Tibial artery (tissue), 4 donors: ENCODE measurements around the gene LOC101059915.

Experiments
- DNase-seq, 2 donors: peaks; one replicate each; pipeline ENCODE4 v3.0.0-alpha.2; 2019
- H3K27ac ChIP-seq, 2 donors: fragments of 200-600 bp; sonication (generic) in 1 of 2; 1 replicate in 1 of 2; 2 replicates in 1 of 2; pipeline ENCODE4 v1.5.1; 2018 to 2019; ENCODE audit warnings: mild to moderate bottlenecking in 1 of 2
- H3K27me3 ChIP-seq, 2 donors: fragments of 200-600 bp; sonication (generic) in 1 of 2; one replicate each; pipeline versions ENCODE4 v1.5.1 to v1.6.0; 2016 to 2019
- H3K36me3 ChIP-seq, 3 donors: fragments of 200-600 bp; sonication (generic) in 2 of 3; one replicate each; pipeline ENCODE4 v1.5.1; 2016 to 2019; ENCODE audit warnings: mild to moderate bottlenecking in 2 of 3
- H3K4me1 ChIP-seq, 4 donors: fragments of 200-600 bp; sonication (generic) in 2 of 4; 1 replicate in 3 of 4; 2 replicates in 1 of 4; pipeline ENCODE4 v1.5.1; 2016 to 2019
- H3K4me3 ChIP-seq, 2 donors: fragments of 200-600 bp; sonication (generic) in 1 of 2; 1 replicate in 1 of 2; 2 replicates in 1 of 2; pipeline ENCODE4 v1.5.1; 2018 to 2019; ENCODE audit warnings: mild to moderate bottlenecking in 2 of 2
- H3K9me3 ChIP-seq, 3 donors: fragments of 200-600 bp; sonication (generic) in 1 of 3; one replicate each; pipeline ENCODE4 v1.5.1; 2016 to 2019
- intact Hi-C: fragments of 100-400 bp; cut with DNase I; formaldehyde crosslinking; loops from one replicate; pipeline ENCODE4 v1.15.0; 2023; ENCODE audit warnings: low total_unique reads
- TF ChIP-seq, protein P1 (sequence below), 2 experiments: fragments of 200-600 bp in 1 of 2; fragments of 450-650 bp in 1 of 2; IDR thresholded peaks; one replicate each; pipeline ENCODE4 v1.5.1; 2017 to 2019; ENCODE audit warnings: antibody characterized with exemption in 2 of 2, mild to moderate bottlenecking in 1 of 2, moderate library complexity in 1 of 2

The LOC101059915 gene

DNA sequence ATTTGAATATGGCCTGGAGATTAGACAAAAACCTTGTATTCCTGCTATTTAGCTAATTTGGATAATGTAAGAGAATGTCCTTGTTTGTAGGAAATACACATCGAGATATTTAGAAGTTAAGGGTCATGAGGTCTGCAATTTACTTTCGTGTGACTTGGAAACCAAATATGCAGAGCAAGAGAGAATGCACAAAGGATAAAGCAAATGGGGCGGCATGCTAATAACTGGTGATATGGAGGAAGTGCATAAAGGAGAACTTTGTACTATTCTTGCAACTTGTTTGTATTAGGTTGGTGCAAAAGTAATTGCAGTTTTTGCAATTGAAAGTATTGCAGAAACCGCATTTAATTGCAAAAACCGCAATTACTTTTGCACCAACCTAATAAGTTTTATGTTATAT is 41.9 kb upstream of the LOC101059915 start:
- Histone ChIP-seq H3K4me3 (no peak overlapping the region), H3K9me3 (no peaks in the 10 kb centered on the region), H3K27ac (no peak overlapping the region), H3K27me3 (no peaks in the 10 kb centered on the region), H3K36me3 (no peaks in the 10 kb centered on the region), H3K4me1 (peaks cover 0 to 20% (median 8%) of the 10 kb centered on the region in 4 donors)
- intact Hi-C loops: no loop called here
- TF ChIP-seq, protein P1, sequence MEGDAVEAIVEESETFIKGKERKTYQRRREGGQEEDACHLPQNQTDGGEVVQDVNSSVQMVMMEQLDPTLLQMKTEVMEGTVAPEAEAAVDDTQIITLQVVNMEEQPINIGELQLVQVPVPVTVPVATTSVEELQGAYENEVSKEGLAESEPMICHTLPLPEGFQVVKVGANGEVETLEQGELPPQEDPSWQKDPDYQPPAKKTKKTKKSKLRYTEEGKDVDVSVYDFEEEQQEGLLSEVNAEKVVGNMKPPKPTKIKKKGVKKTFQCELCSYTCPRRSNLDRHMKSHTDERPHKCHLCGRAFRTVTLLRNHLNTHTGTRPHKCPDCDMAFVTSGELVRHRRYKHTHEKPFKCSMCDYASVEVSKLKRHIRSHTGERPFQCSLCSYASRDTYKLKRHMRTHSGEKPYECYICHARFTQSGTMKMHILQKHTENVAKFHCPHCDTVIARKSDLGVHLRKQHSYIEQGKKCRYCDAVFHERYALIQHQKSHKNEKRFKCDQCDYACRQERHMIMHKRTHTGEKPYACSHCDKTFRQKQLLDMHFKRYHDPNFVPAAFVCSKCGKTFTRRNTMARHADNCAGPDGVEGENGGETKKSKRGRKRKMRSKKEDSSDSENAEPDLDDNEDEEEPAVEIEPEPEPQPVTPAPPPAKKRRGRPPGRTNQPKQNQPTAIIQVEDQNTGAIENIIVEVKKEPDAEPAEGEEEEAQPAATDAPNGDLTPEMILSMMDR (IDR thresholded peaks at IDR 0.05): no peak
- no peak for DNase-seq

DNA sequence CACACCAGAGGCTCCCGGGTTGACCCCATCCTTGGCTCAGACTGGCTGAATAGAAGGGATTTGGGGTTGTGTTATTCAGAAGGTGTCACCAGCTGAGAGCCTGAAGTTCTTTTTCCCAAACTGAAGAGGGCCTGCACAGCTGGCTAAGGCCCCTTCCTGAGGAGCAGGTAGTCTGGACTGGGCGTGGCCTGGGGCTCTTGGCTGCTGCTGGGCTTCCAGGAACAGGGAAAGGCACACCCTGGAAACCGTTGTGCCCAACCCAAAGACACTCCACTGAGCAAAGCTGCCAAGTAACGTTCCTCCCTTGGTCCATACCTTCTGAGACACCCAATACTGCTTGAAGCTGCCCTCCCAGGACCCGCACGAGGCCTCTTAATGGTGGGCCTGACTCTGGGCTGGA is 40.8 kb upstream of the LOC101059915 start:
- H3K4me3 ChIP-seq: no peak overlapping the region
- DNase-seq: no peak
- no peak overlapping the region for H3K27ac ChIP-seq
- TF ChIP-seq, protein P1 (IDR thresholded peaks at IDR 0.05): no peak
- no peaks in the 10 kb centered on the region for H3K9me3 ChIP-seq
- intact Hi-C loops: no loop called here
- H3K4me1 ChIP-seq: peaks cover 0 to 18% (median 8%) of the 10 kb centered on the region in 4 donors
- no peaks in the 10 kb centered on the region for H3K36me3 ChIP-seq
- no peaks in the 10 kb centered on the region for H3K27me3 ChIP-seq

DNA sequence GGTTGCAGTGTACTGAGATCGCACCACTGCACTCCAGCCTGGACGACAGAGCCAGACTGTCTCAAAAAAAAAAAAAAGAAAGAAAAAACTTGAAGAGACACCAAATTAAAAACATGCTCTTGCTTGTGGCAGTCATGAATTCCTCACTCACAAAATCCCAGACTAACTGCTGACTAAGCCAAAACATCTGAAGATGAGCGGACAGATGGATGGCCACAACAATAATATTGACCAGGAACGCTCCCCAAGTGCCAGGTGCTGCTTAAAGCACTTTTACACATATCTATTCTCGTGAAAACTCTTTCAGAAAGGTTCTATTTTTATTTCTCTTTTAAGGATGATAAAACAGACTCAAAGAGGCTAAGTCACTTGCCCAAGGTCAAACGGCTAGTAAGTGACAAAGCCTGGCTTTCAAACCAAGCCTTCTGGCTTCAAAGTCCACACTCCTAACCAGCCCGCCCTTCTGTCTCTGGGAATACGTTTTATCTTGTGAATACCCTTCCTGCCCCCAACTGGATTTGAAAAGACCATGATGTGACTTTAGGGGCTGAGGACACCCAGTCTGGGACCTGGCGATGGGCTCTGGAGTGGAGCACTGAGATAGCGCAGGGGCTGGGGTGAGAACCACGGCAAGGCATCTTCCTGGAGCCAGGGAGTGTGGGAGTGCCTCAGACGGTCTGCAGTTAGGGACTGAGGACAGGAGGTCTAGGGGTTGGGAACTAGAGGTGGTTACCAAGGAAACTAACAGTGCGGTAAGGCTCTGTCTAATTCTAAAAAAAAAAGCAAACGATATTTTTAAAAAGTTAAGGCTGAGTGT is 39.5 kb upstream of the LOC101059915 start:
- no peak overlapping the region for H3K27ac ChIP-seq
- no peaks in the 10 kb centered on the region for H3K27me3 ChIP-seq
- DNase-seq: no peak
- TF ChIP-seq, protein P1 (IDR thresholded peaks at IDR 0.05): no peak
- peaks cover 0 to 6% (median 4%) of the 10 kb centered on the region in 4 donors for H3K4me1 ChIP-seq
- intact Hi-C loops: no loop called here
- H3K9me3 ChIP-seq: no peaks in the 10 kb centered on the region
- H3K4me3 ChIP-seq: no peak overlapping the region
- H3K36me3 ChIP-seq: no peaks in the 10 kb centered on the region

DNA sequence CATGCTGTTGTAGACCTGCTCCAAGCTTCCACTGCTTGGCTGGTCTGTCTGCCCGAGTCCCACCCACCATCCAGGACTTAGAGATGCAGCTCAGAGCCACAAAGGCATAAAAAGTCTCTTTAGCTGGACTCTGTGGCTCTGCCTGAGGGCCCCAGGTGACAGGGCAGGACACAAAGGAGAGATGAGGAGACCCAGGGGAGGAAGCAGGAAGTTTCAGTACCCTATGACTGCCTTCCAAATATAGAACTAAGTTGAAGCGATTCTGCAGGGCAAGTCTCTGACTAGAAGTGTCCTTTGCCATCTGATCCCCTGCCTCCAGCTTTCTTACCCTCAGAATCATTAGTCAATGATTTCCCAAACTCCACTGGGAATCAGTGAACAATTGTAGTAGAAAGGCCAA is 37.9 kb upstream of the LOC101059915 start:
- Histone ChIP-seq H3K36me3 (no peaks in the 10 kb centered on the region), H3K4me1 (no peaks in the 10 kb centered on the region), H3K27me3 (no peaks in the 10 kb centered on the region), H3K9me3 (no peaks in the 10 kb centered on the region), H3K27ac (no peak overlapping the region), H3K4me3 (no peak overlapping the region)
- DNase-seq: no peak
- TF ChIP-seq, protein P1 (IDR thresholded peaks at IDR 0.05): no peak
- intact Hi-C loops: no loop called here

DNA sequence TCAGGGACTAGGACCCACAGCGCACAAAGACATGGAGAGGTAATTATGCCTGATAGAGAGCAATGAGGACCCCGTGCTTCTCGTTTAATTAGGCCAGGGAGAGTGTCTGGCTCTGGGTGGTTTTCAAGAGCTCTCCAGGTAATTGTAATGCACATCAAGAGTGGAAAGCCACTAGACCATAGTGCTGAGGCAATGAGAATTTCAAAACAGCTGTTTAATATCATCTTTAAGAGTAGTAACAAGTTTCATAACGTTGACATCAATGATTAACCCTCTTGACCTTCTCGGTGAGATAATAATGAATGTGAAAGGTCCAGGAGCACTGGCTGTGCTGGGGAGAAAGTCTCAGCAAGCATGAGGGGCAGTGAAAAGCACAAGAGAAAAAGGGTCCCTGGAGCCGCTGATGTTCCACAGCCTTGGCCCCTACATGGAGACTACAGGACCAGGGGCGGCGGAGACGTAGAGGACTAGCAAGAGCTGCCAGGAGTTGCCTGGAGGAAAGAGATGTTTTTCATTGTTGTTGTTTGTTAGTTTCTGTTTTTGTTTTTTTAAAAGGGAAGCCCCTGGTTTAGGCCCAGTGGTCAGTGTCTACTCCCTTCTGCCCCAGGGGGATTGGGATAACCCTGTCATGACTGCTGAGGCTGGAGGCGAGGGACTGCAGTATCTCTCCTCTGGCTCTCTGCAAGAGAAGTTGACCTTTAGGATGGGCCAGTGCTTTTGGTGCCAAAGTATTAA is 34.3 kb upstream of the LOC101059915 start:
- intact Hi-C loops: no loop called here
- Histone ChIP-seq H3K36me3 (no peaks in the 10 kb centered on the region), H3K9me3 (no peaks in the 10 kb centered on the region), H3K4me1 (no peaks in the 10 kb centered on the region), H3K27ac (no peak overlapping the region), H3K4me3 (no peak overlapping the region), H3K27me3 (no peaks in the 10 kb centered on the region)
- TF ChIP-seq, protein P1 (IDR thresholded peaks at IDR 0.05): no peak
- no peak for DNase-seq
